HepG2 (cell line): ENCODE results near the gene C2CD3. TPM values are rescaled to one million over a fixed set of nuclear protein-coding genes. Genes with fewer than 3 reads are reported as not detected.

Source experiments
- ATAC-seq: fragments of 200-7000 bp; cut with Tn5 transposase; 3 replicates; pipeline ENCODE4 v1.9.1; 2020; ENCODE audit warnings: mild to moderate bottlenecking, moderate library complexity
- BruUV-seq: library from RNA; stranded (reverse); fragments of 400-500 nt; replicated peaks from 2 replicates; lab custom pipeline; 2021; lab: Mats Ljungman, UMichigan
- CTCF ChIA-PET: fragments of 300-600 bp; formaldehyde crosslinking; extraction: SDS; loops from one replicate; lab custom pipeline; 2021; ENCODE audit warnings: low total read pairs, inconsistent platforms, low intra/inter-chr PET ratio; lab: Yijun Ruan, JAX
- POLR2A ChIA-PET: fragments of 350-600 bp; sonication (Branson Sonifier 250); formaldehyde crosslinking; loops from one replicate; lab custom pipeline; 2020; ENCODE audit warnings: antibody characterized with exemption, inconsistent platforms; lab: Yijun Ruan, JAX
- DNase-seq: peaks from one replicate; pipeline ENCODE4 v3.0.0-alpha.2; 2015; ENCODE audit warnings: low spot score
- FAIRE-seq: peaks from 3 replicates; lab custom pipeline; 2011; peaks lifted over from hg19 to GRCh38; lab: Jason Lieb, UNC
- H2AFZ ChIP-seq: one replicate; pipeline ENCODE4 v1.6.1; 2011; ENCODE audit warnings: low read length, inconsistent platforms
- H3K27ac ChIP-seq: fragments of 300-600 bp; 3 replicates; pipeline ENCODE4 v1.8.0; 2011; ENCODE audit warnings: mixed run types, mild to moderate bottlenecking, mixed read lengths, low read length, inconsistent platforms; ENCODE audit not compliant: insufficient read depth; ENCODE audit errors: extremely low read length
- H3K27me3 ChIP-seq, 2 experiments: fragments of 200-600 bp in 1 of 2; 2 replicates in 1 of 2; 3 replicates in 1 of 2; pipeline versions ENCODE4 v1.6.0 to v1.8.0; 2011; ENCODE audit warnings: low read length in 2 of 2, mild to moderate bottlenecking in 2 of 2, moderate library complexity in 2 of 2, inconsistent platforms in 1 of 2; ENCODE audit not compliant: insufficient read depth in 2 of 2, control insufficient read depth in 1 of 2
- H3K36me3 ChIP-seq, 2 experiments: fragments of 200-600 bp in 1 of 2; replicated peaks in 1 of 2; 2 replicates in 1 of 2; 3 replicates in 1 of 2; pipeline versions ENCODE4 v1.5.1 to v1.8.0; 2011; ENCODE audit warnings: low read length in 2 of 2, inconsistent platforms in 1 of 2; ENCODE audit not compliant: insufficient read depth in 2 of 2, control insufficient read depth in 1 of 2
- H3K4me1 ChIP-seq: 2 replicates; pipeline ENCODE4 v1.5.1; 2012; ENCODE audit warnings: low read length, inconsistent platforms; ENCODE audit not compliant: insufficient read depth
- H3K4me2 ChIP-seq: 2 replicates; pipeline ENCODE4 v1.6.0; 2011; ENCODE audit warnings: low read depth, low read length, inconsistent platforms
- H3K4me3 ChIP-seq, 3 experiments: fragments of 200-600 bp in 1 of 3; sonication (generic), shearing (Covaris generic) in 1 of 3; replicated peaks in 1 of 3; 2 replicates each; pipeline ENCODE4 v1.5.1; 2011 to 2016; ENCODE audit warnings: low read length in 3 of 3, inconsistent platforms in 2 of 3, low read depth in 2 of 3, mild to moderate bottlenecking in 2 of 3, control low read depth in 1 of 3, mixed read lengths in 1 of 3; ENCODE audit not compliant: insufficient read depth in 1 of 3
- H3K79me2 ChIP-seq: one replicate; pipeline ENCODE4 v1.6.1; 2011; ENCODE audit warnings: low read length, inconsistent platforms; ENCODE audit not compliant: insufficient read depth
- H3K9ac ChIP-seq: 2 replicates; pipeline ENCODE4 v1.6.0; 2011; ENCODE audit warnings: mild to moderate bottlenecking, low read depth, low read length, inconsistent platforms; ENCODE audit not compliant: insufficient read depth
- H3K9me3 ChIP-seq: 2 replicates; pipeline ENCODE4 v1.5.1; 2012; ENCODE audit warnings: mild to moderate bottlenecking, low read length
- H4K20me1 ChIP-seq: 2 replicates; pipeline ENCODE4 v1.6.0; 2011; ENCODE audit warnings: inconsistent platforms, mild to moderate bottlenecking, low read length, moderate library complexity; ENCODE audit not compliant: insufficient read depth
- ESRRA ChIP-seq: sonication (generic); formaldehyde crosslinking; IDR thresholded peaks from 2 replicates; pipeline ENCODE4 v1.5.1; 2020; ENCODE audit warnings: mild to moderate bottlenecking, low read depth, missing genetic modification reagents
- IRX3 ChIP-seq: sonication (generic); formaldehyde crosslinking; IDR thresholded peaks from 2 replicates; pipeline ENCODE4 v1.8.1; 2023; ENCODE audit warnings: mild to moderate bottlenecking, low read depth, missing genetic modification reagents, borderline replicate concordance
- ISX ChIP-seq: sonication (generic); formaldehyde crosslinking; conservative IDR thresholded peaks from 2 replicates; pipeline ENCODE4 v1.5.0; 2020; ENCODE audit warnings: missing genetic modification reagents
- KLF13 ChIP-seq: sonication (generic); formaldehyde crosslinking; IDR thresholded peaks from 2 replicates; pipeline ENCODE4 v1.4.0; 2020; ENCODE audit warnings: mild to moderate bottlenecking, missing genetic modification reagents
- MIXL1 ChIP-seq: IDR thresholded peaks from 2 replicates; pipeline ENCODE4 v1.6.1; 2016
- NKX3-1 ChIP-seq: sonication (generic); formaldehyde crosslinking; IDR thresholded peaks from 2 replicates; pipeline ENCODE4 v1.5.0; 2020; ENCODE audit warnings: missing genetic modification reagents
- U2AF2 ChIP-seq: fragments of 200-400 bp; formaldehyde crosslinking; IDR thresholded peaks from 2 replicates; pipeline ENCODE4 v1.6.1; 2017; ENCODE audit warnings: low read depth, mild to moderate bottlenecking, low read length
- ZBTB37 ChIP-seq: sonication (generic); formaldehyde crosslinking; IDR thresholded peaks from 2 replicates; pipeline ENCODE4 v1.4.0; 2020; ENCODE audit warnings: mild to moderate bottlenecking, missing genetic modification reagents
- ZNF329 ChIP-seq: sonication (generic); formaldehyde crosslinking; IDR thresholded peaks from 2 replicates; pipeline ENCODE4 v1.9.0; 2021; ENCODE audit warnings: low read depth, mild to moderate bottlenecking, missing genetic modification reagents
- ZNF337 ChIP-seq: sonication (generic); formaldehyde crosslinking; IDR thresholded peaks from 2 replicates; pipeline ENCODE4 v1.5.1; 2020; ENCODE audit warnings: missing genetic modification reagents, low read depth, mild to moderate bottlenecking, borderline replicate concordance
- ZNF569 ChIP-seq: sonication (generic); formaldehyde crosslinking; IDR thresholded peaks from 2 replicates; pipeline ENCODE4 v1.5.0; 2020; ENCODE audit warnings: mild to moderate bottlenecking, missing genetic modification reagents, moderate library complexity, borderline replicate concordance
- ZNF747 ChIP-seq: sonication (generic); formaldehyde crosslinking; IDR thresholded peaks from 2 replicates; pipeline ENCODE4 v1.8.1; 2023; ENCODE audit warnings: missing genetic modification reagents, mild to moderate bottlenecking, borderline replicate concordance
- ZNF770 ChIP-seq: sonication (generic); formaldehyde crosslinking; IDR thresholded peaks from 2 replicates; pipeline ENCODE4 v1.5.0; 2020; ENCODE audit warnings: mild to moderate bottlenecking, missing genetic modification reagents
- ZNF782 ChIP-seq: sonication (generic); formaldehyde crosslinking; IDR thresholded peaks from 2 replicates; pipeline ENCODE4 v1.4.0; 2020; ENCODE audit warnings: missing genetic modification reagents, mild to moderate bottlenecking, borderline replicate concordance
- ZSCAN21 ChIP-seq: sonication (generic); formaldehyde crosslinking; IDR thresholded peaks from 2 replicates; pipeline ENCODE4 v1.8.0; 2022; ENCODE audit warnings: mild to moderate bottlenecking, missing genetic modification reagents, moderate library complexity, borderline replicate concordance
- WGBS: methylation state at CpG from one replicate; pipeline ENCODE4 v1.1.6; 2017; ENCODE audit warnings: low lambda C conversion rate; 5-methylcytosine and 5-hydroxymethylcytosine counted together
- in situ Hi-C: cut with HindIII; loops from 2 replicates; pipeline ENCODE4 v1.10.0; 2017; ENCODE audit warnings: low pct_unique_long_range_greater_than_20kb; ENCODE audit not compliant: extremely low pct_ligation_motif_present
- intact Hi-C: fragments of 100-400 bp; cut with micrococcal nuclease; formaldehyde crosslinking; loops from one replicate; pipeline ENCODE4 v1.10.0; 2022; ENCODE audit not compliant: unreplicated experiment
- polyA plus RNA-seq, 8 experiments: library from polyadenylated mRNA; depleted of rRNA in 3 of 8; stranded (reverse) in 7 of 8; unstranded in 1 of 8; fragments of >200 nt; fragmentation: Illumina TruSeq in 4 of 8; extraction: Trizol in 4 of 8; gene quantifications; 2 replicates each; pipeline versions ENCODE4 v1.2.1 to v1.2.3, GENCODE V29; 2011 to 2016; ENCODE audit warnings: low read depth in 4 of 8, missing spikeins in 1 of 8, mixed read lengths in 1 of 8; ENCODE audit not compliant: insufficient read depth in 1 of 8
- total RNA-seq, 5 experiments: library from RNA; depleted of rRNA; stranded (reverse); fragments of >200 nt; fragmentation: Illumina TruSeq; extraction: Trizol; gene quantifications; 2 replicates each; pipeline ENCODE4 v1.2.3, GENCODE V29; 2016; ENCODE audit warnings: low read depth in 1 of 5
- TF ChIP-seq, protein P1 (sequence below): sonication (generic); formaldehyde crosslinking; IDR thresholded peaks from 2 replicates; pipeline ENCODE4 v1.8.0; 2022; ENCODE audit warnings: missing genetic modification reagents, low read depth, mild to moderate bottlenecking, borderline replicate concordance
- TF ChIP-seq, protein P2 (sequence below): sonication (generic); formaldehyde crosslinking; IDR thresholded peaks from 2 replicates; pipeline ENCODE4 v1.5.1; 2020; ENCODE audit warnings: mild to moderate bottlenecking, missing genetic modification reagents, borderline replicate concordance

The C2CD3 gene
- total and polyA plus RNA-seq, 2 of the 13 experiments (the other 11 are each of a cell fraction or from before 2014, with no cell fraction given): 5.5 to 6.4 TPM

DNA sequence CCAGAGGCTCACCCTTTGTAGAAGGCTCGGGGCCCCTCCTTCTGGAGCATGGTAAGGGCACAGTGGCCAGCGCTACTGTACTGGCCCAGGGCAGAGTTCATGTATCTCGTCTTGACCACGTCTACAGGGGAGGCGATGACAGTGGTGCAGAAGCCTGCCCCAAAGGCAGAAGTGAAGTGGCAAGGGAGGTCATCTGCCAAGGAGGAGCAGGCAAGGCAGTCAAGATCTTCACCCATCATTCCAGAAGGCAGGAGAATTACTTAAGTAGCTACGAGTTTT, 195.4 kb downstream of the C2CD3 start (continued):
- TF ChIP-seq ZBTB37 (CRISPR knock-in tag) (no peak), ZSCAN21 (CRISPR knock-in tag) (no peak)

- no peaks in the 10 kb centered on the region for H3K27me3 ChIP-seq
- H3K27ac ChIP-seq: no peak overlapping the region
- WGBS: over 99% methylated on average over 13 of the region's 13 CpGs
- in situ Hi-C loops (loop anchor here (25.0 kb wide), 1 partner anchor 187 kb away; the partner anchor contains the start of genes C2CD3 and PPME1), intact Hi-C loops (no loop called here)
- H3K4me1 ChIP-seq: peaks cover 6% of the 10 kb centered on the region
- ChIA-PET POLR2A (no interaction called here), CTCF (no interaction called here)
- H3K79me2 ChIP-seq: no peaks in the 10 kb centered on the region
- no peak overlapping the region for H3K4me3 ChIP-seq
- no peaks in the 10 kb centered on the region for H3K9me3 ChIP-seq
- H3K9ac ChIP-seq: no peak overlapping the region
- H3K36me3 ChIP-seq: peaks cover 16 to 38% of the 10 kb centered on the region in 2 experiments; a peak in 4 of 5 replicates
- H2AFZ ChIP-seq: no peak overlapping the region
- H3K4me2 ChIP-seq: no peak overlapping the region
- ATAC-seq (no peak), FAIRE-seq (no peak), DNase-seq (no peak)
- no peaks in the 10 kb centered on the region for H4K20me1 ChIP-seq
- no TSS peak for BruUV-seq
- TF ChIP-seq, protein P1, sequence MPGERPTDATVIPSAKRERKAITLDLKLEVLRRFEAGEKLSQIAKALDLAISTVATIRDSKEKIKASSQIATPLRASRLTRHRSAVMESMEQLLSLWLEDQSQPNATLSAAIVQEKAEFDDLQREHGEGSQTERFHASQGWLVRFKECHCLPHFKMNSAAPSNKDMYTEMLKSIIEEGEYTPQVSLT (CRISPR knock-in tag): no peak
- TF ChIP-seq ZNF770 (CRISPR knock-in tag) (no peak), NKX3-1 (CRISPR knock-in tag) (no peak), ISX (no peak), ESRRA (CRISPR knock-in tag) (no peak), ZNF782 (CRISPR knock-in tag) (no peak), MIXL1 (CRISPR knock-in tag) (no peak), ZNF337 (CRISPR knock-in tag) (no peak), ZNF329 (CRISPR knock-in tag) (no peak), U2AF2 (no peak), KLF13 (CRISPR knock-in tag) (no peak), ZNF569 (CRISPR knock-in tag) (no peak), IRX3 (CRISPR knock-in tag) (no peak), ZNF747 (CRISPR knock-in tag) (no peak)
- TF ChIP-seq, protein P2, sequence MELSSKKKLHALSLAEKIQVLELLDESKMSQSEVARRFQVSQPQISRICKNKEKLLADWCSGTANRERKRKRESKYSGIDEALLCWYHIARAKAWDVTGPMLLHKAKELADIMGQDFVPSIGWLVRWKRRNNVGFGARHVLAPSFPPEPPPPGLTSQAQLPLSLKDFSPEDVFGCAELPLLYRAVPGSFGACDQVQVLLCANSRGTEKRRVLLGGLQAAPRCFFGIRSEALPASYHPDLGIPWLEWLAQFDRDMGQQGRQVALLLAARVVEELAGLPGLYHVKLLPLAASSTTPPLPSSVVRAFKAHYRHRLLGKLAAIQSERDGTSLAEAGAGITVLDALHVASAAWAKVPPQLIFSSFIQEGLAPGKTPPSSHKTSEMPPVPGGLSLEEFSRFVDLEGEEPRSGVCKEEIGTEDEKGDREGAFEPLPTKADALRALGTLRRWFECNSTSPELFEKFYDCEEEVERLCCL (CRISPR knock-in tag): no peak
Measured at GRCh38 chr11:73974604-73975478, 196.0 kb downstream of the C2CD3 start.
